ENCODE data around the gene HSD17B2.

DNA sequence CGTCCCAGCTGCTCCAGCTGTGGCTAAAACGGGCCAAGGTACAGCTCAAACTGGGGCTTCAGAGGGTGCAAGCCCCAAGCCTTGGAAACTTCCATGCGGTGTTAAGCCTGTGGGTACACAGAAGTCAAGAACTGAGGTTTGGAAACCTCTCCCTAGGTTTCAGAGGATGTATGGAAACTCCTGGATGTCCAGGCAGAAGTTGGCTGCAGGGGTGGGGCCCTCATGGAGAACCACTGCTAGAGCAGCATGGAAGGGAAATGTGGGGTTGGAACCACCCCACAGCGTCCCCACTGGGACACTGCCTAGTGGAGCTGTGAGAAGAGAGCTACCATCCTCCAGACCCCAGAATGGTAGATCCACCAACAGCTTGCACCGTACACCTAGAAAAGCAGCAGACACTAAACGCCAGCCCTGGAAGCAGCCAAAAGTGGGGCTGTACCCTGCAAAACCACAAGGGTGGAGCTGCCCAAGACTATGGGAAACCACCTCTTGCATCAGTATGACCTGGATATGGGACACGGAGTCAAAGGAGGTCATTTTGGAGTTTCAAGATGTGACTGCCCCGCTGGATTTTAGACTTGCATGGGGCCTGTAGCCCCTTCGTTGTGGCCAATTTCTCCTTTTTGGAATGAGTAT lies 26.0 kb upstream of the HSD17B2 start:
- TF ChIP-seq, protein P1, sequence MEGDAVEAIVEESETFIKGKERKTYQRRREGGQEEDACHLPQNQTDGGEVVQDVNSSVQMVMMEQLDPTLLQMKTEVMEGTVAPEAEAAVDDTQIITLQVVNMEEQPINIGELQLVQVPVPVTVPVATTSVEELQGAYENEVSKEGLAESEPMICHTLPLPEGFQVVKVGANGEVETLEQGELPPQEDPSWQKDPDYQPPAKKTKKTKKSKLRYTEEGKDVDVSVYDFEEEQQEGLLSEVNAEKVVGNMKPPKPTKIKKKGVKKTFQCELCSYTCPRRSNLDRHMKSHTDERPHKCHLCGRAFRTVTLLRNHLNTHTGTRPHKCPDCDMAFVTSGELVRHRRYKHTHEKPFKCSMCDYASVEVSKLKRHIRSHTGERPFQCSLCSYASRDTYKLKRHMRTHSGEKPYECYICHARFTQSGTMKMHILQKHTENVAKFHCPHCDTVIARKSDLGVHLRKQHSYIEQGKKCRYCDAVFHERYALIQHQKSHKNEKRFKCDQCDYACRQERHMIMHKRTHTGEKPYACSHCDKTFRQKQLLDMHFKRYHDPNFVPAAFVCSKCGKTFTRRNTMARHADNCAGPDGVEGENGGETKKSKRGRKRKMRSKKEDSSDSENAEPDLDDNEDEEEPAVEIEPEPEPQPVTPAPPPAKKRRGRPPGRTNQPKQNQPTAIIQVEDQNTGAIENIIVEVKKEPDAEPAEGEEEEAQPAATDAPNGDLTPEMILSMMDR (IDR thresholded peaks at IDR 0.05), result no peak
- no peak for TF ChIP-seq POLR2AphosphoS5 (IDR thresholded peaks at IDR 0.05)
- TF ChIP-seq POLR2A (IDR thresholded peaks at IDR 0.05), result no peak
- TF ChIP-seq EP300 (IDR thresholded peaks at IDR 0.05), result no peak
